Hindlimb muscle (tissue), 1 donor: ENCODE results near the gene FNTB. TPM values are rescaled to one million over a fixed set of nuclear protein-coding genes. Genes with fewer than 3 reads are reported as not detected.
"Not testable (repeated sequence)": the region's sequence is repeated elsewhere in the genome, so short reads cannot be mapped to it uniquely, and the experiment has no call there.

ENCODE experiments used
- DNase-seq: peaks from one replicate; pipeline ENCODE4 v3.0.0-alpha.2; 2013
- polyA plus RNA-seq: library from polyadenylated mRNA; unstranded; fragments of 120-200 nt; gene quantifications from one replicate; pipeline ENCODE4 v1.2.1, GENCODE V29; 2013; ENCODE audit not compliant: insufficient read length

Gene FNTB
- polyA plus RNA-seq, 1 donor = 23.9 TPM

- no peak for DNase-seq
Measured at GRCh38 chr14:65054471-65055085, 67.9 kb downstream of the FNTB start.

GRCh38 chr14:65057695-65058094, 71.0 kb downstream of the FNTB start:
- no peak for DNase-seq

GRCh38 chr14:65062096-65063075, 75.7 kb downstream of the FNTB start:
- DNase-seq = no peak

- DNase-seq = no peak
Measured at GRCh38 chr14:65065719-65066118, 79.0 kb downstream of the FNTB start.

- no peak for DNase-seq
Measured at GRCh38 chr14:65069874-65070413, 83.2 kb downstream of the FNTB start.

GRCh38 chr14:65070471-65070976, 83.8 kb downstream of the FNTB start:
- DNase-seq = no peak

- no peak for DNase-seq
Measured at GRCh38 chr14:65071544-65071943, 84.8 kb downstream of the FNTB start.

- DNase-seq = no peak
Measured at GRCh38 chr14:65072256-65072655, 85.6 kb downstream of the FNTB start.

GRCh38 chr14:65072937-65073336, 86.2 kb downstream of the FNTB start:
- DNase-seq = no peak

- DNase-seq = no peak
Measured at GRCh38 chr14:65073605-65074201, 87.0 kb downstream of the FNTB start.

- DNase-seq = no peak
Measured at GRCh38 chr14:65074449-65075150, 87.9 kb downstream of the FNTB start.

- no peak for DNase-seq
Measured at GRCh38 chr14:65075628-65076325, 89.1 kb downstream of the FNTB start.

GRCh38 chr14:65077318-65077717, 90.6 kb downstream of the FNTB start:
- DNase-seq = no peak

GRCh38 chr14:65079201-65079600, 92.5 kb downstream of the FNTB start:
- DNase-seq = no peak

- no peak for DNase-seq
Measured at GRCh38 chr14:65079768-65080167, 93.1 kb downstream of the FNTB start.

- no peak for DNase-seq
Measured at GRCh38 chr14:65080960-65081747, 94.5 kb downstream of the FNTB start.

GRCh38 chr14:65082930-65083329, 96.2 kb downstream of the FNTB start:
- no peak for DNase-seq

- DNase-seq = no peak
Measured at GRCh38 chr14:65084554-65085505, 98.1 kb downstream of the FNTB start.

- not testable (repeated sequence) for DNase-seq
Measured at GRCh38 chr14:65086686-65087085, 100.0 kb downstream of the FNTB start.

- not testable (repeated sequence) for DNase-seq
Measured at GRCh38 chr14:65087835-65088234, 101.1 kb downstream of the FNTB start.
